OCI-LY7 (cell line): ENCODE results near the gene FDX2. TPM values are rescaled to one million over a fixed set of nuclear protein-coding genes. Genes with fewer than 3 reads are reported as not detected.

ENCODE experiments used
- BruUV-seq: library from RNA; stranded (reverse); fragments of 400-500 nt; replicated peaks from 2 replicates; lab custom pipeline; 2021; lab: Mats Ljungman, UMichigan
- CTCF ChIA-PET: fragments of 300-600 bp; sonication (Branson Sonifier 250); formaldehyde crosslinking; loops from one replicate; lab custom pipeline; 2022; ENCODE audit warnings: antibody characterized with exemption; ENCODE audit not compliant: unreplicated experiment; lab: Charles Lee
- POLR2A ChIA-PET: fragments of 300-600 bp; sonication (Branson Sonifier 250); formaldehyde crosslinking; loops from one replicate; lab custom pipeline; 2022; ENCODE audit warnings: antibody characterized with exemption; lab: Charles Lee
- DNase-seq: peaks from one replicate; pipeline ENCODE4 v3.0.0-alpha.2; 2015; ENCODE audit warnings: low spot score
- H2AFZ ChIP-seq: fragments of 200-600 bp; sonication (generic), shearing (Covaris generic); 2 replicates; pipeline ENCODE4 v1.6.1; 2014; ENCODE audit warnings: mild to moderate bottlenecking, antibody characterized with exemption, low read length, moderate library complexity
- H3K27ac ChIP-seq: fragments of 200-600 bp; sonication (generic); 2 replicates; pipeline ENCODE4 v1.5.1; 2014; ENCODE audit warnings: mixed run types, low read depth, mild to moderate bottlenecking, moderate library complexity, low read length, inconsistent platforms; ENCODE audit not compliant: poor library complexity, severe bottlenecking
- H3K36me3 ChIP-seq: fragments of 200-600 bp; sonication (generic); 2 replicates; pipeline ENCODE4 v1.6.1; 2014; ENCODE audit warnings: mild to moderate bottlenecking, antibody characterized with exemption, low read length, moderate library complexity, mixed read lengths; ENCODE audit not compliant: insufficient read depth
- H3K4me1 ChIP-seq: fragments of 200-600 bp; sonication (generic); 2 replicates; pipeline ENCODE4 v1.5.1; 2014; ENCODE audit warnings: mild to moderate bottlenecking, low read length; ENCODE audit not compliant: insufficient read depth, poor library complexity, severe bottlenecking
- H3K4me2 ChIP-seq: fragments of 200-600 bp; sonication (generic); 2 replicates; pipeline ENCODE4 v1.6.1; 2014; ENCODE audit warnings: mild to moderate bottlenecking, low read length
- H3K4me3 ChIP-seq: fragments of 200-600 bp; sonication (generic); 2 replicates; pipeline ENCODE4 v1.5.1; 2014; ENCODE audit warnings: mild to moderate bottlenecking, low read depth, low read length; ENCODE audit not compliant: poor library complexity, severe bottlenecking
- H3K79me2 ChIP-seq: fragments of 200-600 bp; sonication (generic); 2 replicates; pipeline ENCODE4 v1.6.1; 2016; ENCODE audit warnings: low read depth, mild to moderate bottlenecking, low read length, moderate library complexity, mixed read lengths; ENCODE audit not compliant: insufficient read depth
- H3K9me2 ChIP-seq: fragments of 200-600 bp; sonication (generic); 2 replicates; pipeline ENCODE4 v1.6.1; 2016; ENCODE audit warnings: mild to moderate bottlenecking, low read length, mixed read lengths; ENCODE audit not compliant: insufficient read depth
- H3K9me3 ChIP-seq: fragments of 200-600 bp; sonication (generic); 2 replicates; pipeline ENCODE4 v1.6.1; 2014; ENCODE audit warnings: mild to moderate bottlenecking, mixed run types, low read length, mixed read lengths
- H4K20me1 ChIP-seq: fragments of 200-600 bp; sonication (generic); 2 replicates; pipeline ENCODE4 v1.6.1; 2014; ENCODE audit warnings: mild to moderate bottlenecking, antibody characterized with exemption, low read length, moderate library complexity, mixed read lengths; ENCODE audit not compliant: insufficient read depth
- CTCF ChIP-seq: fragments of 200-600 bp; sonication (generic); conservative IDR thresholded peaks from 2 replicates; pipeline ENCODE4 v1.5.1; 2014; ENCODE audit warnings: mild to moderate bottlenecking, antibody characterized with exemption, low read length, moderate library complexity, mixed read lengths
- EZH2phosphoT487 ChIP-seq: fragments of 200-600 bp; sonication (generic); IDR thresholded peaks from 2 replicates; pipeline ENCODE4 v1.6.1; 2018; ENCODE audit warnings: low read depth, borderline replicate concordance, mild to moderate bottlenecking, mixed run types, antibody characterized with exemption, low read length, moderate library complexity, mixed read lengths
- intact Hi-C: fragments of 100-400 bp; cut with micrococcal nuclease; formaldehyde crosslinking; loops from one replicate; pipeline ENCODE4 v1.10.0; 2022; ENCODE audit not compliant: unreplicated experiment
- total RNA-seq, 2 experiments: library from RNA; depleted of rRNA in 1 of 2; stranded (reverse); fragments of >200 nt in 1 of 2; shearing (Covaris generic) in 1 of 2; gene quantifications; 2 replicates each; pipeline ENCODE4 v1.2.3, GENCODE V29; 2014 to 2022

Gene FDX2
- total RNA-seq, 2 experiments from 2014 or later, result 17.1 to 17.2 TPM

GRCh38 chr19:10364644-10365043 lies 48.8 kb upstream of the FDX2 start:
- ChIA-PET CTCF (no interaction called here), POLR2A (no interaction called here)
- no peaks in the 10 kb centered on the region for H4K20me1 ChIP-seq
- no peak overlapping the region for H3K27ac ChIP-seq
- no peak overlapping the region for H3K4me2 ChIP-seq
- no peaks in the 10 kb centered on the region for H3K9me3 ChIP-seq
- no peaks in the 10 kb centered on the region for H3K79me2 ChIP-seq
- intact Hi-C loops, result no loop called here
- peaks cover 88% of the 10 kb centered on the region for H3K36me3 ChIP-seq
- no TSS peak for BruUV-seq
- no peaks in the 10 kb centered on the region for H3K4me1 ChIP-seq
- TF ChIP-seq EZH2phosphoT487 (no peak), CTCF (no peak)
- DNase-seq, result no peak
- H2AFZ ChIP-seq, result no peak overlapping the region
- no peaks in the 10 kb centered on the region for H3K9me2 ChIP-seq
- no peak overlapping the region for H3K4me3 ChIP-seq

GRCh38 chr19:10363789-10364281 lies 48.0 kb upstream of the FDX2 start:
- TF ChIP-seq EZH2phosphoT487 (no peak), CTCF (no peak)
- no peaks in the 10 kb centered on the region for H3K9me2 ChIP-seq
- DNase-seq, result no peak
- intact Hi-C loops, result no loop called here
- no peak overlapping the region for H2AFZ ChIP-seq
- no peaks in the 10 kb centered on the region for H3K9me3 ChIP-seq
- BruUV-seq, result no TSS peak
- H4K20me1 ChIP-seq, result no peaks in the 10 kb centered on the region
- H3K4me3 ChIP-seq, result no peak overlapping the region
- peaks cover 86% of the 10 kb centered on the region for H3K36me3 ChIP-seq
- ChIA-PET POLR2A (no interaction called here), CTCF (no interaction called here)
- no peaks in the 10 kb centered on the region for H3K79me2 ChIP-seq
- no peak overlapping the region for H3K27ac ChIP-seq
- H3K4me2 ChIP-seq, result no peak overlapping the region
- H3K4me1 ChIP-seq, result no peaks in the 10 kb centered on the region

- BruUV-seq, result no TSS peak
- Histone ChIP-seq H3K9me2 (no peaks in the 10 kb centered on the region), H3K4me3 (no peak overlapping the region), H3K9me3 (no peaks in the 10 kb centered on the region), H4K20me1 (no peaks in the 10 kb centered on the region), H2AFZ (no peak overlapping the region), H3K36me3 (peaks cover 86% of the 10 kb centered on the region), H3K79me2 (no peaks in the 10 kb centered on the region), H3K27ac (no peak overlapping the region), H3K4me2 (no peak overlapping the region), H3K4me1 (no peaks in the 10 kb centered on the region)
- no peak for DNase-seq
- ChIA-PET POLR2A (interaction anchor here (0.7 kb wide), 1 partner anchor 9 kb away, joined by 3 read pairs; no protein-coding TSS in a partner anchor), CTCF (no interaction called here)
- TF ChIP-seq CTCF (no peak), EZH2phosphoT487 (no peak)
- intact Hi-C loops, result no loop called here
These were observed 46.4 kb upstream of the FDX2 start for GRCh38 chr19:10362259-10362658.
